Lung (tissue), 12 donors: Measurements from ENCODE around the gene FAIM2. TPM values are rescaled to one million over a fixed set of nuclear protein-coding genes. Genes with fewer than 3 reads are reported as not detected.

Source experiments
- ATAC-seq: fragments of 200-7000 bp; cut with Tn5 transposase; one replicate; pipeline ENCODE4 v1.9.1; 2020; ENCODE audit warnings: moderate number of reproducible peaks; ENCODE audit not compliant: insufficient read depth, low FRiP score
- DNase-seq, 3 donors: peaks; one replicate each; pipeline ENCODE4 v3.0.0-alpha.2; 2013 to 2017
- H3K27ac ChIP-seq, 2 donors: one replicate each; pipeline ENCODE4 v1.5.1; 2013; ENCODE audit warnings: mild to moderate bottlenecking in 2 of 2, moderate library complexity in 2 of 2, control low read depth in 1 of 2, inconsistent platforms in 1 of 2, low read depth in 1 of 2, low read length in 1 of 2
- H3K27me3 ChIP-seq, 3 donors: one replicate each; pipeline ENCODE4 v1.5.1; 2013; ENCODE audit warnings: low read length in 2 of 3; ENCODE audit not compliant: control insufficient read depth in 3 of 3, insufficient read depth in 3 of 3
- H3K36me3 ChIP-seq, 4 donors: one replicate each; pipeline ENCODE4 v1.5.1; 2013; ENCODE audit warnings: low read length in 4 of 4, mild to moderate bottlenecking in 1 of 4, moderate library complexity in 1 of 4; ENCODE audit not compliant: control insufficient read depth in 4 of 4, insufficient read depth in 4 of 4
- H3K4me1 ChIP-seq, 5 donors: one replicate each; pipeline ENCODE4 v1.5.1; 2013; ENCODE audit warnings: low read length in 5 of 5, mild to moderate bottlenecking in 2 of 5, moderate library complexity in 1 of 5; ENCODE audit not compliant: control insufficient read depth in 5 of 5, insufficient read depth in 5 of 5
- H3K4me3 ChIP-seq: one replicate; pipeline ENCODE4 v1.5.1; 2013; ENCODE audit warnings: mild to moderate bottlenecking, control low read depth, moderate library complexity
- H3K9ac ChIP-seq, 2 donors: one replicate each; pipeline ENCODE4 v1.5.1; 2013; ENCODE audit warnings: low read length in 2 of 2, control low read depth in 1 of 2; ENCODE audit not compliant: insufficient read depth in 1 of 2
- H3K9me3 ChIP-seq, 4 donors: one replicate each; pipeline ENCODE4 v1.5.1; 2013; ENCODE audit warnings: low read length in 3 of 4, mild to moderate bottlenecking in 1 of 4, moderate library complexity in 1 of 4; ENCODE audit not compliant: control insufficient read depth in 4 of 4, insufficient read depth in 3 of 4
- CTCF ChIP-seq: IDR thresholded peaks from 2 replicates; pipeline ENCODE4 v1.5.1; 2012; ENCODE audit warnings: mild to moderate bottlenecking; ENCODE audit errors: control extremely low read depth, extremely low read depth
- WGBS, 2 donors: extraction: QIAGEN DNeasy Blood & Tissue Kit; methylation state at CpG; one replicate each; pipeline ENCODE4 v1.1.7; 2013; 5-methylcytosine and 5-hydroxymethylcytosine counted together
- polyA plus RNA-seq, 2 donors: library from polyadenylated mRNA; stranded (reverse); fragments of 200-250 nt; gene quantifications; one replicate each; pipeline ENCODE4 v1.2.1, GENCODE V29; 2013
- total RNA-seq, 2 donors: library from RNA; depleted of rRNA in 1 of 2; stranded (reverse); fragments of >200 nt in 1 of 2; gene quantifications; one replicate each; pipeline ENCODE4 v1.2.1, GENCODE V29; 2014 to 2021
- donor health status: control.
- donor health status: control.
- donor health status: Bipolar disorder and iron deficiency.
- donor health status: healthy.
- donor health status: DM: yes; HTN: yes; CAD: no.

Gene FAIM2
- total and polyA plus RNA-seq, 4 donors = 0.46 to 1.4 (median 0.55) TPM

- H3K36me3 ChIP-seq = no peaks in the 10 kb centered on the region
- no peak for TF ChIP-seq CTCF
- DNase-seq (no peak), ATAC-seq (no peak)
- 88 to 92% methylated on average over 10 of the region's 10 CpGs for WGBS, 2 donors
- peaks cover 0 to 2% (median 0%) of the 10 kb centered on the region in 3 donors for H3K27me3 ChIP-seq
- H3K27ac ChIP-seq = no peak overlapping the region
- no peaks in the 10 kb centered on the region for H3K9me3 ChIP-seq
- H3K4me1 ChIP-seq = no peaks in the 10 kb centered on the region
- no peak overlapping the region for H3K4me3 ChIP-seq
- no peak overlapping the region for H3K9ac ChIP-seq
Measured at GRCh38 chr12:49893753-49894750, 9.6 kb downstream of the FAIM2 start.

- no peak for TF ChIP-seq CTCF
- Histone ChIP-seq H3K9me3 (no peaks in the 10 kb centered on the region), H3K27ac (no peak overlapping the region), H3K4me3 (no peak overlapping the region), H3K9ac (no peak overlapping the region), H3K27me3 (peaks cover 0 to 2% (median 0%) of the 10 kb centered on the region in 3 donors), H3K36me3 (no peaks in the 10 kb centered on the region), H3K4me1 (peaks cover 0 to 7% (median 0%) of the 10 kb centered on the region in 5 donors)
- ATAC-seq (no peak), DNase-seq (no peak)
- WGBS, 2 donors = 70 to 71% methylated on average over 3 of the region's 3 CpGs
Measured at GRCh38 chr12:49892732-49893317, 10.9 kb downstream of the FAIM2 start.

- H3K4me3 ChIP-seq = no peak overlapping the region
- no peak for ATAC-seq
- H3K36me3 ChIP-seq = no peaks in the 10 kb centered on the region
- no peak for DNase-seq
- no peak for TF ChIP-seq CTCF
- H3K9ac ChIP-seq = no peak overlapping the region
- peaks cover 0 to 10% (median 2%) of the 10 kb centered on the region in 5 donors for H3K4me1 ChIP-seq
- no peak overlapping the region for H3K27ac ChIP-seq
- peaks cover 0 to 2% (median 0%) of the 10 kb centered on the region in 3 donors for H3K27me3 ChIP-seq
- H3K9me3 ChIP-seq = no peaks in the 10 kb centered on the region
- WGBS, 2 donors = 76 to 89% methylated on average over 10 of the region's 10 CpGs
Measured at GRCh38 chr12:49892084-49892731, 11.5 kb downstream of the FAIM2 start.
